Renal pelvis (tissue), 4 donors: ENCODE measurements around the gene ZFP36L1. TPM values are rescaled to one million over a fixed set of nuclear protein-coding genes. Genes with fewer than 3 reads are reported as not detected.

Source experiments
- DNase-seq: peaks from one replicate; pipeline ENCODE4 v3.0.0-alpha.2; 2013
- polyA plus RNA-seq, 3 donors: library from polyadenylated mRNA; unstranded; fragments of 120-200 nt; gene quantifications; one replicate each; pipeline ENCODE4 v1.2.1, GENCODE V29; 2013; ENCODE audit not compliant: insufficient read length in 3 of 3

Gene ZFP36L1
- polyA plus RNA-seq, 3 donors = 230 to 248 (median 235) TPM

GRCh38 chr14:68798621-68799020 is 5.8 kb upstream of the ZFP36L1 start:
- no peak for DNase-seq

GRCh38 chr14:68797121-68797670 is 4.3 kb upstream of the ZFP36L1 start:
- DNase-seq = no peak

GRCh38 chr14:68796418-68797101 is 3.7 kb upstream of the ZFP36L1 start:
- no peak for DNase-seq

- peak; percentile 83 for DNase-seq
Measured at GRCh38 chr14:68795597-68796417, 2.9 kb upstream of the ZFP36L1 start.

- DNase-seq = peak; percentile 72
Measured at GRCh38 chr14:68794851-68795596, 2.2 kb upstream of the ZFP36L1 start.

- peak; percentile 85 for DNase-seq
Measured at GRCh38 chr14:68794130-68794850, 1.4 kb upstream of the ZFP36L1 start.

GRCh38 chr14:68793734-68794129 is 865 bp upstream of the ZFP36L1 start:
- no peak for DNase-seq

GRCh38 chr14:68792678-68792978 is 239 bp downstream of the ZFP36L1 start:
- DNase-seq = no peak

GRCh38 chr14:68791902-68792677 is 777 bp downstream of the ZFP36L1 start:
- DNase-seq = no peak

GRCh38 chr14:68791078-68791901 is 1.6 kb downstream of the ZFP36L1 start:
- no peak for DNase-seq

GRCh38 chr14:68790644-68791077 is 2.2 kb downstream of the ZFP36L1 start:
- no peak for DNase-seq

- DNase-seq = no peak
Measured at GRCh38 chr14:68789821-68790643, 2.8 kb downstream of the ZFP36L1 start.

GRCh38 chr14:68788996-68789820 is 3.7 kb downstream of the ZFP36L1 start:
- DNase-seq = peak; percentile 79

- DNase-seq = no peak
Measured at GRCh38 chr14:68788275-68788995, 4.4 kb downstream of the ZFP36L1 start.

- no peak for DNase-seq
Measured at GRCh38 chr14:68787092-68787992, 5.5 kb downstream of the ZFP36L1 start.

GRCh38 chr14:68786491-68787091 is 6.3 kb downstream of the ZFP36L1 start:
- peak; percentile 36 for DNase-seq
